ENCODE results near the gene NDFIP1.

DNA sequence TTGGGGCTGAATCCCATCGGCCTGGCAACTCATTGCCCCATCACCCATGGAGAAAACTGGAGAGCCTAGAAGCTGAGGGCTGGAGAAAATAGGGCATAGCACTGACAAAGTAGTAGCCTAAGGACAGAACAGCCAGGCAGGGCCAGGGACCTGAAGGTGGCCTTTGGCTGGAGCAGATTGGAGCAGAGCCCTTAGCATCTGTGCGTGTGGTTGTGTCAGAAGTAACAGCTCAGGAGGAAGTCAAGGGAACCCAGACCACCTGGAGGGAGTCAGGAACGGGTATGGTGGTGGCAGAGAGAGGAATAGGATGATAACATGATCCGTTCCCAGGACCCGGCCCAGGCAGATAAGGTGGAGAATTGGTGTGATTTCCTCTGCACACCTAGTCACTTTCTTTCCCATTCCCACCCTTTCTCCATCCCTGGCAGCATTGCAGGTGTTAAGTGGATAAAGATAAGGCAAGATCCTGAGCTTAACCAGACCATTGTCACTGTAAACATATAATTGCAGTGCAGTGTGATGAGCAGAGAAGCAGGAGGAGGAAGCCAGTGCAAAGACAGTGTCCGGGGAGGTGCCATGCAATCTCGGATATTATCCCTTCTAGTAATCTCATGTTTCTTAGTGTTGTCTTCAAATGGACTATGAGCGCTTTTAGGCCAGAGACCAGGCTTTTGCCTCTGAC lies 67.0 kb downstream of the NDFIP1 start:
- no peak for TF ChIP-seq MAF1 (CRISPR knock-in tag; IDR thresholded peaks at IDR 0.05; ENCODE audit: borderline replicate concordance)
- TF ChIP-seq, protein P1, sequence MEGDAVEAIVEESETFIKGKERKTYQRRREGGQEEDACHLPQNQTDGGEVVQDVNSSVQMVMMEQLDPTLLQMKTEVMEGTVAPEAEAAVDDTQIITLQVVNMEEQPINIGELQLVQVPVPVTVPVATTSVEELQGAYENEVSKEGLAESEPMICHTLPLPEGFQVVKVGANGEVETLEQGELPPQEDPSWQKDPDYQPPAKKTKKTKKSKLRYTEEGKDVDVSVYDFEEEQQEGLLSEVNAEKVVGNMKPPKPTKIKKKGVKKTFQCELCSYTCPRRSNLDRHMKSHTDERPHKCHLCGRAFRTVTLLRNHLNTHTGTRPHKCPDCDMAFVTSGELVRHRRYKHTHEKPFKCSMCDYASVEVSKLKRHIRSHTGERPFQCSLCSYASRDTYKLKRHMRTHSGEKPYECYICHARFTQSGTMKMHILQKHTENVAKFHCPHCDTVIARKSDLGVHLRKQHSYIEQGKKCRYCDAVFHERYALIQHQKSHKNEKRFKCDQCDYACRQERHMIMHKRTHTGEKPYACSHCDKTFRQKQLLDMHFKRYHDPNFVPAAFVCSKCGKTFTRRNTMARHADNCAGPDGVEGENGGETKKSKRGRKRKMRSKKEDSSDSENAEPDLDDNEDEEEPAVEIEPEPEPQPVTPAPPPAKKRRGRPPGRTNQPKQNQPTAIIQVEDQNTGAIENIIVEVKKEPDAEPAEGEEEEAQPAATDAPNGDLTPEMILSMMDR (CRISPR knock-in tag; IDR thresholded peaks at IDR 0.05), result no peak
- TF ChIP-seq, protein P2, sequence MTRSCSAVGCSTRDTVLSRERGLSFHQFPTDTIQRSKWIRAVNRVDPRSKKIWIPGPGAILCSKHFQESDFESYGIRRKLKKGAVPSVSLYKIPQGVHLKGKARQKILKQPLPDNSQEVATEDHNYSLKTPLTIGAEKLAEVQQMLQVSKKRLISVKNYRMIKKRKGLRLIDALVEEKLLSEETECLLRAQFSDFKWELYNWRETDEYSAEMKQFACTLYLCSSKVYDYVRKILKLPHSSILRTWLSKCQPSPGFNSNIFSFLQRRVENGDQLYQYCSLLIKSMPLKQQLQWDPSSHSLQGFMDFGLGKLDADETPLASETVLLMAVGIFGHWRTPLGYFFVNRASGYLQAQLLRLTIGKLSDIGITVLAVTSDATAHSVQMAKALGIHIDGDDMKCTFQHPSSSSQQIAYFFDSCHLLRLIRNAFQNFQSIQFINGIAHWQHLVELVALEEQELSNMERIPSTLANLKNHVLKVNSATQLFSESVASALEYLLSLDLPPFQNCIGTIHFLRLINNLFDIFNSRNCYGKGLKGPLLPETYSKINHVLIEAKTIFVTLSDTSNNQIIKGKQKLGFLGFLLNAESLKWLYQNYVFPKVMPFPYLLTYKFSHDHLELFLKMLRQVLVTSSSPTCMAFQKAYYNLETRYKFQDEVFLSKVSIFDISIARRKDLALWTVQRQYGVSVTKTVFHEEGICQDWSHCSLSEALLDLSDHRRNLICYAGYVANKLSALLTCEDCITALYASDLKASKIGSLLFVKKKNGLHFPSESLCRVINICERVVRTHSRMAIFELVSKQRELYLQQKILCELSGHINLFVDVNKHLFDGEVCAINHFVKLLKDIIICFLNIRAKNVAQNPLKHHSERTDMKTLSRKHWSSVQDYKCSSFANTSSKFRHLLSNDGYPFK (CRISPR knock-in tag; IDR thresholded peaks at IDR 0.05; ENCODE audit: borderline replicate concordance), result no peak
